A549 (cell line): ENCODE measurements around the gene GTF3C1. TPM values are rescaled to one million over a fixed set of nuclear protein-coding genes. Genes with fewer than 3 reads are reported as not detected.

ENCODE experiments used
- ATAC-seq, 2 experiments: fragments of 200-7000 bp in 1 of 2; fragments of >200 bp in 1 of 2; cut with Nextera tagmentation in 1 of 2; cut with Tn5 transposase in 1 of 2; 3 replicates each; pipeline versions ENCODE4 v1.8.0 to v1.9.1; 2018 to 2020; ENCODE audit warnings: mild to moderate bottlenecking in 1 of 2, moderate library complexity in 1 of 2
- CTCF ChIA-PET: fragments of 300-600 bp; sonication (Branson Sonifier 250); formaldehyde crosslinking; extraction: SDS; loops from one replicate; lab custom pipeline; 2021; ENCODE audit warnings: antibody characterized with exemption, inconsistent platforms; lab: Yijun Ruan, JAX
- POLR2A ChIA-PET: fragments of 350-600 bp; formaldehyde crosslinking; extraction: SDS; loops from one replicate; lab custom pipeline; 2021; ENCODE audit warnings: antibody characterized with exemption, inconsistent platforms; lab: Yijun Ruan, JAX
- DNase-seq, 2 experiments: peaks; one replicate each; pipeline versions ENCODE4 v3.0.0 to v3.0.0-alpha.2; 2011 to 2016; ENCODE audit warnings: low read depth in 1 of 2, low spot score in 1 of 2
- FAIRE-seq: peaks from 2 replicates; lab custom pipeline; 2011; peaks lifted over from hg19 to GRCh38; lab: Jason Lieb, UNC
- H3K27ac ChIP-seq, 2 experiments: fragments of >200 bp; sonication (Bioruptor Twin); formaldehyde crosslinking; 3 replicates each; pipeline ENCODE4 v1.5.1; 2016 to 2017
- H3K4me1 ChIP-seq: fragments of >200 bp; sonication (Bioruptor Twin); formaldehyde crosslinking; 3 replicates; pipeline ENCODE4 v1.6.1; 2016
- H3K4me2 ChIP-seq: fragments of >200 bp; sonication (Bioruptor Twin); formaldehyde crosslinking; 3 replicates; pipeline ENCODE4 v1.6.1; 2016
- H3K4me3 ChIP-seq: fragments of >200 bp; sonication (Bioruptor Twin); formaldehyde crosslinking; 3 replicates; pipeline ENCODE4 v1.5.1; 2016
- H3K9me3 ChIP-seq: fragments of >200 bp; sonication (Bioruptor Twin); formaldehyde crosslinking; 3 replicates; pipeline ENCODE4 v1.6.1; 2016
- ATOH8 ChIP-seq: fragments of 250-450 bp; sonication (Bioruptor Pico); IDR thresholded peaks from 2 replicates; pipeline ENCODE4 v1.5.0; 2020; ENCODE audit warnings: low read depth, mild to moderate bottlenecking, moderate library complexity
- CHD2 ChIP-seq: fragments of 150-350 bp; IDR thresholded peaks from 2 replicates; pipeline ENCODE4 v1.6.1; 2014; ENCODE audit warnings: low read length; ENCODE audit not compliant: partially characterized antibody
- CHD4 ChIP-seq: fragments of 200-600 bp; sonication (generic); IDR thresholded peaks from 2 replicates; pipeline ENCODE4 v1.6.1; 2016; ENCODE audit warnings: antibody characterized with exemption, mild to moderate bottlenecking, borderline replicate concordance
- FOSL2 ChIP-seq, 2 experiments: fragments of 450-650 bp in 1 of 2; fragments of >200 bp in 1 of 2; sonication (Bioruptor Twin) in 1 of 2; formaldehyde crosslinking; IDR thresholded peaks; 2 replicates each; pipeline versions ENCODE4 v1.5.0 to v1.6.1; 2016 to 2020; ENCODE audit warnings: mild to moderate bottlenecking in 1 of 2, moderate library complexity in 1 of 2
- GATA3 ChIP-seq: IDR thresholded peaks from 2 replicates; pipeline ENCODE4 v1.6.1; 2012; ENCODE audit warnings: borderline replicate concordance
- HOXA7 ChIP-seq: fragments of 250-450 bp; sonication (Bioruptor Pico); IDR thresholded peaks from 2 replicates; pipeline ENCODE4 v1.5.0; 2020; ENCODE audit warnings: mild to moderate bottlenecking, moderate library complexity
- HOXB5 ChIP-seq: fragments of 250-450 bp; sonication (Bioruptor Pico); IDR thresholded peaks from 2 replicates; pipeline ENCODE4 v1.5.0; 2020; ENCODE audit warnings: mild to moderate bottlenecking, moderate library complexity
- JUNB ChIP-seq: fragments of >200 bp; sonication (Bioruptor Twin); formaldehyde crosslinking; IDR thresholded peaks from 2 replicates; pipeline ENCODE4 v1.6.1; 2016
- KDM1A ChIP-seq: fragments of 200-600 bp; sonication (generic); IDR thresholded peaks from 2 replicates; pipeline ENCODE4 v1.6.1; 2016; ENCODE audit warnings: low read depth, mild to moderate bottlenecking
- MAX ChIP-seq: IDR thresholded peaks from 2 replicates; pipeline ENCODE4 v1.6.1; 2012
- MAZ ChIP-seq: fragments of 150-350 bp; IDR thresholded peaks from 2 replicates; pipeline ENCODE4 v1.6.1; 2014; ENCODE audit warnings: antibody characterized with exemption, low read depth, low read length, borderline replicate concordance
- MYC ChIP-seq: IDR thresholded peaks from 2 replicates; pipeline ENCODE4 v1.6.1; 2012; ENCODE audit warnings: mild to moderate bottlenecking, inconsistent platforms, low read length, improper control_type of control experiment, borderline replicate concordance
- NPAS2 ChIP-seq: fragments of 250-450 bp; sonication (Bioruptor Pico); IDR thresholded peaks from 2 replicates; pipeline ENCODE4 v1.8.0; 2022; ENCODE audit warnings: mild to moderate bottlenecking, moderate library complexity, borderline replicate concordance
- RARB ChIP-seq: fragments of 250-450 bp; sonication (Bioruptor Pico); IDR thresholded peaks from 2 replicates; pipeline ENCODE4 v1.8.0; 2021; ENCODE audit warnings: mild to moderate bottlenecking, moderate library complexity
- RFX5 ChIP-seq: fragments of 450-650 bp; IDR thresholded peaks from 2 replicates; pipeline ENCODE4 v1.7.1; 2014; ENCODE audit warnings: antibody characterized with exemption, mild to moderate bottlenecking, moderate library complexity
- SMC3 ChIP-seq: fragments of >200 bp; sonication (Bioruptor Twin); formaldehyde crosslinking; IDR thresholded peaks from 3 replicates; pipeline ENCODE4 v1.6.1; 2018; ENCODE audit warnings: inconsistent platforms
- TP53 ChIP-seq: fragments of 250-450 bp; sonication (Bioruptor Pico); IDR thresholded peaks from 2 replicates; pipeline ENCODE4 v1.5.0; 2021; ENCODE audit warnings: mild to moderate bottlenecking, moderate library complexity
- ZC3H11A ChIP-seq: fragments of 450-650 bp; IDR thresholded peaks from 2 replicates; pipeline ENCODE4 v1.6.1; 2014; ENCODE audit warnings: antibody characterized with exemption, mild to moderate bottlenecking
- ZFP36 ChIP-seq: fragments of 450-650 bp; IDR thresholded peaks from 2 replicates; pipeline ENCODE4 v1.6.1; 2014; ENCODE audit warnings: borderline replicate concordance; ENCODE audit not compliant: partially characterized antibody
- WGBS: methylation state at CpG from one replicate; pipeline ENCODE4 v1.1.6; 2017; ENCODE audit errors: missing lambda C conversion rate; 5-methylcytosine and 5-hydroxymethylcytosine counted together
- polyA plus RNA-seq, 4 experiments: library from polyadenylated mRNA; depleted of rRNA in 3 of 4; stranded (reverse); fragments of >200 nt; fragmentation: RNase III in 1 of 4; extraction: RNeasy Plus Mini Kit Qiagen cat#74134 plus additional on column Dnase treatment in 1 of 4; gene quantifications; 2 replicates in 3 of 4; 3 replicates in 1 of 4; pipeline ENCODE4 v1.2.3, GENCODE V29; 2011 to 2017
- TF ChIP-seq, protein P1 (sequence below): fragments of 250-450 bp; sonication (Bioruptor Pico); IDR thresholded peaks from 2 replicates; pipeline ENCODE4 v1.5.0; 2021; ENCODE audit warnings: mild to moderate bottlenecking, moderate library complexity, borderline replicate concordance
- TF ChIP-seq, protein P2 (sequence below): IDR thresholded peaks from 2 replicates; pipeline ENCODE4 v1.6.1; 2012
- TF ChIP-seq, protein P3 (sequence below): fragments of 150-350 bp; IDR thresholded peaks from 2 replicates; pipeline ENCODE4 v1.6.1; 2014; ENCODE audit warnings: low read depth, mild to moderate bottlenecking, low read length

GTF3C1 gene
- polyA plus RNA-seq, 2 of the 4 experiments (the other 2 are of a cell fraction): 41.6 to 54.2 TPM

- TF ChIP-seq RFX5 (no peak), ATOH8 (no peak), NPAS2 (CRISPR knock-in tag) (no peak)
Measured at GRCh38 chr16:27598220-27598619, 48.5 kb upstream of the GTF3C1 start (continued).

GRCh38 chr16:27597361-27597760 is 47.6 kb upstream of the GTF3C1 start:
- CTCF ChIA-PET: interaction anchor here (0.9 kb wide), 1 partner anchor 8 kb away, joined by 3 read pairs; no protein-coding TSS in a partner anchor
- 85% methylated on average over 3 of the region's 3 CpGs for WGBS
- TF ChIP-seq MAZ: no peak
- TF ChIP-seq TP53 (CRISPR knock-in tag): no peak
- no peak for TF ChIP-seq KDM1A
- no peak for TF ChIP-seq RARB (CRISPR knock-in tag)
- no peak overlapping the region for H3K4me3 ChIP-seq
- ATAC-seq (no peak), FAIRE-seq (no peak), DNase-seq (no peak)
- POLR2A ChIA-PET: no interaction called here
- no peak overlapping the region for H3K27ac ChIP-seq
- H3K4me1 ChIP-seq: no peaks in the 10 kb centered on the region
- no peak overlapping the region for H3K4me2 ChIP-seq
- H3K9me3 ChIP-seq: no peaks in the 10 kb centered on the region

GRCh38 chr16:27596411-27596810 is 46.7 kb upstream of the GTF3C1 start:
- H3K4me3 ChIP-seq: no peak overlapping the region
- ATAC-seq: no peak
- H3K4me2 ChIP-seq: no peak overlapping the region
- H3K4me1 ChIP-seq: no peaks in the 10 kb centered on the region
- 94% methylated on average over 4 of the region's 4 CpGs for WGBS
- H3K27ac ChIP-seq: no peak overlapping the region
- TF ChIP-seq SMC3 (no peak), CHD4 (no peak), GATA3 (no peak), MYC (no peak), FOSL2 (IDR thresholded peaks at IDR 0.05) (no peak), FOSL2 (CRISPR knock-in tag; IDR thresholded peaks at IDR 0.05) (no peak), RFX5 (no peak)
- TF ChIP-seq, protein P1, sequence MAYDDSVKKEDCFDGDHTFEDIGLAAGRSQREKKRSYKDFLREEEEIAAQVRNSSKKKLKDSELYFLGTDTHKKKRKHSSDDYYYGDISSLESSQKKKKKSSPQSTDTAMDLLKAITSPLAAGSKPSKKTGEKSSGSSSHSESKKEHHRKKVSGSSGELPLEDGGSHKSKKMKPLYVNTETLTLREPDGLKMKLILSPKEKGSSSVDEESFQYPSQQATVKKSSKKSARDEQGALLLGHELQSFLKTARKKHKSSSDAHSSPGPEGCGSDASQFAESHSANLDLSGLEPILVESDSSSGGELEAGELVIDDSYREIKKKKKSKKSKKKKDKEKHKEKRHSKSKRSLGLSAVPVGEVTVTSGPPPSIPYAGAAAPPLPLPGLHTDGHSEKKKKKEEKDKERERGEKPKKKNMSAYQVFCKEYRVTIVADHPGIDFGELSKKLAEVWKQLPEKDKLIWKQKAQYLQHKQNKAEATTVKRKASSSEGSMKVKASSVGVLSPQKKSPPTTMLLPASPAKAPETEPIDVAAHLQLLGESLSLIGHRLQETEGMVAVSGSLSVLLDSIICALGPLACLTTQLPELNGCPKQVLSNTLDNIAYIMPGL (CRISPR knock-in tag): no peak
- TF ChIP-seq, protein P2, sequence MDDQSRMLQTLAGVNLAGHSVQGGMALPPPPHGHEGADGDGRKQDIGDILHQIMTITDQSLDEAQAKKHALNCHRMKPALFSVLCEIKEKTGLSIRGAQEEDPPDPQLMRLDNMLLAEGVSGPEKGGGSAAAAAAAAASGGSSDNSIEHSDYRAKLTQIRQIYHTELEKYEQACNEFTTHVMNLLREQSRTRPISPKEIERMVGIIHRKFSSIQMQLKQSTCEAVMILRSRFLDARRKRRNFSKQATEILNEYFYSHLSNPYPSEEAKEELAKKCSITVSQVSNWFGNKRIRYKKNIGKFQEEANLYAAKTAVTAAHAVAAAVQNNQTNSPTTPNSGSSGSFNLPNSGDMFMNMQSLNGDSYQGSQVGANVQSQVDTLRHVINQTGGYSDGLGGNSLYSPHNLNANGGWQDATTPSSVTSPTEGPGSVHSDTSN: no peak
- TF ChIP-seq, protein P3, sequence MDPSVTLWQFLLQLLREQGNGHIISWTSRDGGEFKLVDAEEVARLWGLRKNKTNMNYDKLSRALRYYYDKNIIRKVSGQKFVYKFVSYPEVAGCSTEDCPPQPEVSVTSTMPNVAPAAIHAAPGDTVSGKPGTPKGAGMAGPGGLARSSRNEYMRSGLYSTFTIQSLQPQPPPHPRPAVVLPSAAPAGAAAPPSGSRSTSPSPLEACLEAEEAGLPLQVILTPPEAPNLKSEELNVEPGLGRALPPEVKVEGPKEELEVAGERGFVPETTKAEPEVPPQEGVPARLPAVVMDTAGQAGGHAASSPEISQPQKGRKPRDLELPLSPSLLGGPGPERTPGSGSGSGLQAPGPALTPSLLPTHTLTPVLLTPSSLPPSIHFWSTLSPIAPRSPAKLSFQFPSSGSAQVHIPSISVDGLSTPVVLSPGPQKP: no peak
- H3K9me3 ChIP-seq: no peaks in the 10 kb centered on the region
- CTCF ChIA-PET: interaction anchor here (4.4 kb wide), 1 partner anchor 8 kb away, joined by 17 read pairs; no protein-coding TSS in a partner anchor
- POLR2A ChIA-PET: no interaction called here
- no peak for FAIRE-seq
- DNase-seq: no peak

GRCh38 chr16:27595993-27596392 is 46.3 kb upstream of the GTF3C1 start:
- no peak for ATAC-seq
- no peak for DNase-seq
- H3K27ac ChIP-seq: no peak overlapping the region
- H3K4me3 ChIP-seq: no peak overlapping the region
- H3K4me2 ChIP-seq: no peak overlapping the region
- no peaks in the 10 kb centered on the region for H3K4me1 ChIP-seq
- H3K9me3 ChIP-seq: no peaks in the 10 kb centered on the region
- 75% methylated on average over 6 of the region's 6 CpGs for WGBS
- no peak for FAIRE-seq
- ChIA-PET POLR2A (no interaction called here), CTCF (interaction anchor here (4.4 kb wide), 1 partner anchor 8 kb away, joined by 17 read pairs; no protein-coding TSS in a partner anchor)
- TF ChIP-seq JUNB: no peak
- TF ChIP-seq MAX: no peak
- TF ChIP-seq CHD2: no peak
- TF ChIP-seq FOSL2 (IDR thresholded peaks at IDR 0.05): no peak
- TF ChIP-seq FOSL2 (CRISPR knock-in tag; IDR thresholded peaks at IDR 0.05): no peak
- TF ChIP-seq ZFP36: no peak
- TF ChIP-seq ZC3H11A: no peak
- no peak for TF ChIP-seq HOXA7
- TF ChIP-seq HOXB5: no peak
